D721Med (cell line): ENCODE measurements around the gene ENTPD1.
"Not testable (repeated sequence)": the region's sequence is repeated elsewhere in the genome, so short reads cannot be mapped to it uniquely, and the experiment has no call there.

Source experiments
- DNase-seq: peaks from one replicate; pipeline ENCODE4 v3.0.0; 2011; ENCODE audit warnings: low spot score; ENCODE audit not compliant: insufficient read length
- FAIRE-seq: peaks from 2 replicates; lab custom pipeline; 2011; peaks lifted over from hg19 to GRCh38; lab: Jason Lieb, UNC
- TF ChIP-seq, protein P1 (sequence below): IDR thresholded peaks from 2 replicates; pipeline ENCODE4 v1.5.1; 2012; ENCODE audit warnings: mild to moderate bottlenecking, control low read depth; ENCODE audit not compliant: insufficient read depth; ENCODE audit errors: missing control alignments

Gene ENTPD1

GRCh38 chr10:95896071-95896850 lies 140.3 kb downstream of the ENTPD1 start:
- TF ChIP-seq, protein P1, sequence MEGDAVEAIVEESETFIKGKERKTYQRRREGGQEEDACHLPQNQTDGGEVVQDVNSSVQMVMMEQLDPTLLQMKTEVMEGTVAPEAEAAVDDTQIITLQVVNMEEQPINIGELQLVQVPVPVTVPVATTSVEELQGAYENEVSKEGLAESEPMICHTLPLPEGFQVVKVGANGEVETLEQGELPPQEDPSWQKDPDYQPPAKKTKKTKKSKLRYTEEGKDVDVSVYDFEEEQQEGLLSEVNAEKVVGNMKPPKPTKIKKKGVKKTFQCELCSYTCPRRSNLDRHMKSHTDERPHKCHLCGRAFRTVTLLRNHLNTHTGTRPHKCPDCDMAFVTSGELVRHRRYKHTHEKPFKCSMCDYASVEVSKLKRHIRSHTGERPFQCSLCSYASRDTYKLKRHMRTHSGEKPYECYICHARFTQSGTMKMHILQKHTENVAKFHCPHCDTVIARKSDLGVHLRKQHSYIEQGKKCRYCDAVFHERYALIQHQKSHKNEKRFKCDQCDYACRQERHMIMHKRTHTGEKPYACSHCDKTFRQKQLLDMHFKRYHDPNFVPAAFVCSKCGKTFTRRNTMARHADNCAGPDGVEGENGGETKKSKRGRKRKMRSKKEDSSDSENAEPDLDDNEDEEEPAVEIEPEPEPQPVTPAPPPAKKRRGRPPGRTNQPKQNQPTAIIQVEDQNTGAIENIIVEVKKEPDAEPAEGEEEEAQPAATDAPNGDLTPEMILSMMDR: no peak
- no peak for DNase-seq

GRCh38 chr10:95905897-95906580 lies 150.1 kb downstream of the ENTPD1 start:
- DNase-seq, FAIRE-seq: not testable (repeated sequence)

More at GRCh38 chr10:95896071-95896850, 140.3 kb downstream of the ENTPD1 start:
- FAIRE-seq: no peak

- TF ChIP-seq, protein P1: peak; percentile 10
- no peak for FAIRE-seq
- no peak for DNase-seq
Measured at GRCh38 chr10:95906677-95907455, 150.9 kb downstream of the ENTPD1 start.

DNA sequence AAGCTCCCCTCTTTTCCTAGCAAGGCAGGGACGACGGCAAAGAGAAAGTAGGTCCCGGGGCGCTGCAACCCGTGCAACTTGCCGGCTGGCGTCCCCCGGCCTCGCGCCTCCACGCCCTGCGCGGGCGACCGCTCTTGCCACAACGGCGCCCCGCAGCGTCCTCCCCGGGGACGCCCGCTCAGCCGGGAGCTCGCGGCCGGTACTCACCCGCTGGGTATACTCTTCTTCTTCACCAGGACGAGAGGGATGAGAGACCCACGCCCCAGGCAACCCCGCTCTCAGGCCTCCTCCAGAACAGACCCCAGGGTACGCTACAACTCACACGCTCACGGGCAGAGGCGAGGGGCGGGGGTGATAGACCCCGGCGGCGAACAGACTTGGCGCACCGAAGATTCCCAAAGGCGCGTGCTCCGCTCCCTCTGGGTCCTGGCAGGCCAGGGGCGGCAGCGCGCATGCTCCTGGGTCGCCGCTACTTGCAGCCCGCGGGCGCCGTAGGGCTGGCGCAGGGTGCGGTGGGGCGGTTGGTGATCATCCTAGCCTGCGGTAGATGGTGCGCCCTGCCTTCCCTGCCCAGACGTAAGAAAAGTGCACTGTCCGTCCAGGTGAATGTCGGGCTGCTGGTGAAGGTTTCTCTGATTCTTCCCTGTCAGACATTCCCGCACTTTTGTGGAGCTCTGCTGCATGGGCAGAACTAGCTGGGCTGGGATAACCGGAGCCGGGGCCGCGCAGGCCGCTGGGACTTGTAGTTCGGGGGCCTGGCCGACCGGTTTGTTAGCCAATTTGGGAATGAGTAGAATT lies 151.7 kb downstream of the ENTPD1 start, which contains the start of gene CC2D2B:
TSS of gene CC2D2B (plus strand) at position 520 of the 798 bp plus-strand sequence. CDS start 3,349 bp downstream, outside the sequence.
- FAIRE-seq (no peak), DNase-seq (peak; percentile 74)
- TF ChIP-seq, protein P1: peak; percentile 9

GRCh38 chr10:95908450-95908849 lies 152.5 kb downstream of the ENTPD1 start:
- no peak for DNase-seq
- TF ChIP-seq, protein P1: no peak
- no peak for FAIRE-seq

DNA sequence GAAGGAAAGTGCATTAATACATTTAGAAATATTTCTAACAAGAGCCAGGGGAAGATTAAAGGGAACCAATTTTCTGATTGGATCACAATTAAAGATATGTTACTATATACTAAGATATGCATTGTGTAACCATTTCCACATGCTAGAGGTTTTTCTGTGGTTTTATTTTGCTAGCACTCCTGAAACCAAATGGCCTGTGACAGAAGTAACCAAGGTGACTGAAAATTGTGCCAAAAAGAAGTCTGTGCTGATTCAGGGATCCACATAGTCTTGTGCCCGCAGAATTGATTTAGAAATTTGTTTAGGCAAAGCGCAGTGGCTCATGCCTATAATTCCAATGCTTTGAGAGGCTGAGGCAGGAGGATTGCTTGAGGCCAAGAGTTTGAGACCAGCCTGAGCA lies 153.6 kb downstream of the ENTPD1 start:
- TF ChIP-seq, protein P1: no peak
- FAIRE-seq (no peak), DNase-seq (no peak)

GRCh38 chr10:95916039-95916438 lies 160.1 kb downstream of the ENTPD1 start:
- not testable (repeated sequence) for DNase-seq, FAIRE-seq
